GM19239 (cell line): ENCODE results near the gene CIPC.

Experiments used
- DNase-seq: peaks from one replicate; pipeline ENCODE4 v3.0.0; 2011; ENCODE audit warnings: low spot score; ENCODE audit not compliant: insufficient read length
- FAIRE-seq: peaks from 2 replicates; lab custom pipeline; 2011; peaks lifted over from hg19 to GRCh38; lab: Jason Lieb, UNC

CIPC gene

GRCh38 chr14:77099425-77100167, 1.5 kb downstream of the CIPC start:
- FAIRE-seq = no peak
- no peak for DNase-seq

DNA sequence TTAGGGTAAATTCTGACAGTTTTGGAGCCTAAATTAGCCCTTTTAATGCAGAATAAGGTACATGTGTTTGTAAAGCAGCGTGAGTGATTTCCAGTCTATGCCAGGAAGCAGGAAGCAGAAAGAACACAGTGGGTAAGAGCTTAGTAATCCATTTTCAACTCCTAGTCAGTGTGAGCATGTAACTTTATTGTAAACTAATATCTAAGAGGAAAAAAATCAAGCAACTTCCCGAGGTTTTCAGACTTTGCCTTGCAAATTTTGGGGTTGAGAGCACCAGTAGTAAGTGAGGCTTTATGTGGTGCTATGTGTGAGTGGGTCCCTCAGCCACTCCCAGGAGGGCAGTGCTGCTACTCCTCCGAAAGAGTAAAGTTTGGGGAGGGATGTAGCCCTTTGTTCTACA, 2.9 kb downstream of the CIPC start:
- DNase-seq = no peak
- FAIRE-seq = no peak

DNA sequence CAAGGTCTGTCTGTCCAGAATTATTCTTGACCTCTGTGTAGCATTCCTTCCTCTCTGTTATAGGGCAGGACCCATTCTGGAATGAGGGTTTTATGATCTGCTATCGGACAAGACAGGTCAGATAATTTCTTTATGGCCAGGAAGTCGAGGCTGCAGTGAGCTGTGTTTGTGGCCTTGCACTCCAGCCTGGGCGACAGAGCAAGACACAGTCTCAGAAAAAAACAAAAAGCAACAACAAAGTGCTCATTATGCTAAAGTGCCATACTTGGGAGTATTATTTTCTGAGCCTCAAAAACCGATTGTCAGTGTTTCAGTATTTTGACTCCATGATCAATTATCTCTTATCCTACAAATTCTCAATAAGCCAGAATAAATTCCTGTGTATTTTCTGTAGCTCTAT, 4.1 kb downstream of the CIPC start:
- FAIRE-seq = no peak
- no peak for DNase-seq

- DNase-seq (no peak), FAIRE-seq (no peak)
These were observed 5.4 kb downstream of the CIPC start for GRCh38 chr14:77103475-77103874.

DNA sequence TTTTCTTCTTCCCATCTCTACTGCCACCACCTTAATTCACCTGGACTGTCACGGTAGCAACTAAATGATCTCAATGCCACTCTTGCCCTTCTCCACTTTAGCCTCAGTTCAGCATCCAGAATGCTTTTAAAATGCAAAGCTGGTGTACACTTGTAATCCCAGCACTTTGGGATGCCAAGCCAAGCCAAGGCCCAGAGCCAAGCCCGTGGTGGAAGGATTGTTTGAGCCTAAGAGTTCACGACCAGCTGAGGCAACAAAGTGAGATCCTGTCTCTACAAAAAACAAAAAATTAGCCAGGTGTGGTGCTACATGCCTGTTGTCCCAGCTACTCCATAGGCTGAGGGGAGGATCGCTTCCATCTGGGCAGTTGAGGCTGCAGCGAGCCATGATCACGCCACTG, 5.9 kb downstream of the CIPC start:
- FAIRE-seq = no peak
- DNase-seq = no peak

DNA sequence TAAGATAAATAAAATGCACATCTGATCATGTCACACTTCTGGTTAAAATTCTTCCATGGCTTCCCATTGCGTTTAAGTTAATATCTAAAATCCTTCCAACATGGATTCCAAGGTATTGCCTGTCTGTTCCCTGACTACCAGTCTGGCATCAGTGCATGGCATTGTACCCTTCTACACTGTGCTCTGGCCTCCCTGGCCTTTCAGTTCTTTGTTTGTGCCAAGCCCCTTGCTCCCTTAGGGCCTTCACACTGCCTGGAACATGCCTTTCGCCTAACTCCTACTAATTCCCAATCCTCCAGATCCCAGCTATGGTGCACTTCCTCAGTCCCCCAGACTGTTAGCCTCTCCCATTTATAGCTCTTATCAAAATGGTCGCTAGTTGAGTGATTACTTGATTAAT, 6.3 kb downstream of the CIPC start:
- FAIRE-seq (no peak), DNase-seq (no peak)

DNA sequence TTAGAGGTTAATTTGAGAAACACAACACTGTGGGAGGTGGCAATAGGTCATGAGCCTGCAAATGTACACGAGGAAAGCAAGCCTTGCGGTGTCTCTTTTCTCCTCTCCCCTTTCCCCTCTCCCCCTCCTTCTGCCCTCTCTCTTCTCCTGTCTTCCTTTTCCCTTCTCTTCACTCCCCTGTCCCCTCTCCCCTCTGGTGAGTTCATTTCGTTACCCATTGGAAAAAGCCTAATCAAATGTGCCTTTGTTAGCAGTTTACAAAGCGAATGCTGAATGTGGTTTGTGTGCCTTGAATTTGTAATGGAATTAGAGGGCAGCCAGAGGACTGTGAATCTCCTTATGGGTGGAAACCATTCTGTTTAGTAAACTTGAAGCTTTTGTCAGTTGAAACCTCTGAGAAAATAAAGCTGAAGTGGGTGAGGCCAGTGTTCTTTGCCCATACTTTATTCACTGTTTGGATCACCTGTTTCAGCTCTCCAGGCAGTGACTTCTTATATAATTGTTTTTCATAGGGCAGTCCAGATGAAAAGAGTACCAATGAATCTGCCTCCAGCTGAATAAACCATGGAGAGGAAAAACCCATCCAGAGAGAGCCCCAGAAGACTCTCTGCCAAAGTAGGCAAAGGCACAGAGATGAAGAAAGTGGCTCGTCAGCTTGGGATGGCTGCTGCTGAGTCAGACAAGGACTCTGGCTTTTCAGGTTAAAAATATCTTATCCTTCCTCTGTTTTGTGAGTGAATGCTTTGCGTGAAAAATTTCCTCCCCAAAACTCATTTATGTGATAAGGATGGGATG, 7.3 kb downstream of the CIPC start:
- no peak for FAIRE-seq
- no peak for DNase-seq

DNA sequence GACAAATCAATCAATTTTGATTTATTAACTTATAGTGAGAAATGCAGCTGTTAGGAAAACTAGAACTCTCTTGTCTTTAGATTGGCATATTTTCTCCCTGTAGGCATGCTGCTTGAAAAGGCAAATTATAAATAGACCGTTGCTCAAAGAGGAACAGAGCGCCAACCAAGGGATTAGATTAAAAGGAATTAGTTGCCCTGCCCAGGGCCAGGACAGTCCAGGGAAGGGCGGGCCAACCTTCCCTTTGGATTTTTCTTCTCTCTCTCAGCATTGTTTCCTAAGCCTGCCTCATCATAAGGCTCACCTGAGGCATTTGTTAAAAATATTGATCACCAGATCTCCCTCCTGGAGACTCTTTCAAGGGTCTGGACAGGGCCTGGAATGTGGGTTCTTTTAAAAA, 8.6 kb downstream of the CIPC start:
- FAIRE-seq (no peak), DNase-seq (no peak)

GRCh38 chr14:77107228-77107627, 9.2 kb downstream of the CIPC start:
- no peak for FAIRE-seq
- no peak for DNase-seq

DNA sequence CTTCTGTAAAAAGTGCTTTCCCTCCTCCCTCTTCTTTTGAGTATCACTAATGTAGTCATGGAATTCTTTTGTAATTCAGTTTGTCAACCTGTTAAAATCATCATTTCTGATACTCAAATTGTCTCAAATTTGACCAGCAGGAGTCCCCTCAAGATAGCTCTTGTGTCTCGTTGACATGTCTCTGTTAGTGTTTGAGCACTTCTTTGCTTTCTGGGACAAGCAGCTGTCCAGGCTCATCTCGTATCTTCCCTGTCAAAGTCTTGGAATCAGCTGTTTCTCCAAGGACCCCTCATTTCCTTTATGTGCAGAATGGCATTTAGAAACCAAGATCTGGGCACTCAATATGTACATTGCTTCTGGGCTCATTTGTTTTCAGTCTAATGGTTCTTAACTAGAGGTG, 10.7 kb downstream of the CIPC start:
- DNase-seq (no peak), FAIRE-seq (no peak)

- DNase-seq (no peak), FAIRE-seq (no peak)
These were observed 11.6 kb downstream of the CIPC start for GRCh38 chr14:77109656-77110055.

DNA sequence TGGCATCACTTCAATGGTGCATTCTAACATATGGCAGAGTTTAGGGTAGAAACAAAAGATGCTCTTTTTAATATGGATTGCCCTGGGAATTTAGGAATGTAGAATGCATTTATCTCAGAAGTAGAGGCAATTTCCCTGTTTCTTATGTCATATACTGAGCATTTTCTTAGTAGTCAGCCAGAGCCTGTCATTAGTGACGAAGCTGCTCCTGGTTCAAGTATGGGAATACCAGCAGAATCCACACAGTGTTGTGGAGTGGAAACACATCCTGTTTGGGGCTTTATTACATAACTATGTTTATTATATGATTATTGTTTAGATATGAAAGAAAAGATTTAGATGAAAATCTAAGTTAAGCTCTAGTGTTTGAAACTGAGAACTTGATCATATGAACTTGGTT, 12.2 kb downstream of the CIPC start:
- DNase-seq (no peak), FAIRE-seq (no peak)

DNA sequence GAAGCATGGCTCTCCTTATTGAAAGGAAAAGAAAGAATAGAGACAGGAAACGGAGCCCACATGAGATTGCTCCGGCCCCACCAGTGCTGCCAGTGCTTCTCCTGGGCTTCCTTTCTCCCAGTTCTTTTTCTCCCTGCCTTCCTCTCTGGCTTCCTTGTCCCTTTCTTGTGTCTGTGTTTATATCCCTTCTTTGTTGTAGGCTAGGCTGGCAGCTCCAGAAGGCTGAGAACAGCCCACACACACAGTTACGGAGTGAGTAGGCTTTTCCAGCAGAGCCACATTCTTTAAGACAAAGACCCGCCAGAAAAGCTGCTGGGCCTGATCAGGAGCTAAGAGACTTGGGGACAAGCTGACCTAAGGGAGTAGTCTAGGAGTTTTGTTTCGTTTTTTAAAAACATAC, 13.0 kb downstream of the CIPC start:
- FAIRE-seq = no peak
- no peak for DNase-seq

DNA sequence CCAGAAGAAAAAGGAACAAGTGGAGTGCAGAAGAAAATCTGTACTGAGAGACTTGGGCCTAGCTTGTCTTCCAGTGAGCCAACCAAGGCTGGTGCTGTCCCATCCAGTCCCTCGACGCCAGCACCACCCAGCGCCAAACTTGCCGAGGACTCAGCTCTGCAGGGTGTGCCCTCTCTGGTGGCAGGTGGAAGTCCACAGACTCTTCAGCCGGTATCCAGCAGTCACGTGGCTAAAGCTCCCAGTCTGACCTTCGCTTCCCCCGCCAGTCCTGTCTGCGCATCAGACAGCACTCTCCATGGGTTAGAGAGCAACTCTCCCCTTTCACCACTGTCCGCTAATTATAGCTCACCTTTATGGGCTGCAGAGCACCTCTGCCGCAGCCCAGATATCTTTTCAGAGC, 15.6 kb downstream of the CIPC start:
- FAIRE-seq = no peak

DNA sequence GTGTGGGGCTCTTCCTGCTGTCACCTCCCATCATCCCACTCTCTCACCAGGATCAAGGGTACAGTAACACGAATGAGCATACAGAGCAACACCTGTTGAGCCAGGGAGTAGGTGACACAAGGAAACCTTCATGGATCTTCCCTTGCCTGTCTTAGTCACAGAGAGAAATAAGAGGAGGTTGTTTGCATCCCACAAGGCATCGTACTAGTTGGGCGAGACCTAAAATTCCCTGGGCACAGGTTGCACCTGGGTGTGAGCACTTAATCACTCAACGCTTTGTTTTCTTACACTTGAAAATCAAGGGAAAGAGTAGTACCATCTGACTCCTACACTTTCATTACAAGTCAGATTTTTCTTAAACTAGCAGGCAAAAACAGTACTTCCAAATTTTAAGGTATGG, 16.6 kb downstream of the CIPC start:
- DNase-seq (no peak), FAIRE-seq (no peak)

More for the DNA sequence above, 15.6 kb downstream of the CIPC start:
- no peak for DNase-seq

DNA sequence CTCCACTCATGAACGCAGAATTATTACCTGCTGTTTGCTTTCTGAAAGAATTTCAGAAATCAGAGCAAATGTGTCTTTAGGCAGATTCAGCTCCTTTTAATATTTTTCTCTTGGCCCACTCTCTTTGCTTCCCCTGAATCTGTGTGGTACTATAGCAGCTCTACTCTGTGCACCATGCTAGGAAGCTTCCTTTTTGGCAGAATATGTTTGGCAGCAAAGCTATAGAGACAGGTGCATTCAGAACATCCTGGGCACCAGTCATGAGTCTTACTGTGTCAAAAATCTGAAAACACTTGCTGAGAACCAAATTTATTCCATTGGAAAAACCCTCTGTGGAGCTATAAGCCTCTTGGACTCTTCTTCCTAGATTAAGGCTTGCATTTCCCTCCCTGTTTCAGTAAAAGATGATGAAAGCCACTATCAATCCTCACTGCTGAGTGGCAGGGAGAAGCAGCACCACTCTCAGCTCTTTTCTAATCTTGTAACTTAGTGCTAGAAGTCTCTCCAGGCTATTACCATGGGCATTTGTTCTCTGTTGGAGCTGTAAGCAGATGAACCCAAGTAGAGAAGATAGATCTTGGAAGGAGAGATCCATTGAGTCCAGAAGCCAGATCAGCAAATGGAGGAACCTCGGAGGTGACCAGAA, 18.2 kb downstream of the CIPC start:
- DNase-seq = no peak
- no peak for FAIRE-seq

DNA sequence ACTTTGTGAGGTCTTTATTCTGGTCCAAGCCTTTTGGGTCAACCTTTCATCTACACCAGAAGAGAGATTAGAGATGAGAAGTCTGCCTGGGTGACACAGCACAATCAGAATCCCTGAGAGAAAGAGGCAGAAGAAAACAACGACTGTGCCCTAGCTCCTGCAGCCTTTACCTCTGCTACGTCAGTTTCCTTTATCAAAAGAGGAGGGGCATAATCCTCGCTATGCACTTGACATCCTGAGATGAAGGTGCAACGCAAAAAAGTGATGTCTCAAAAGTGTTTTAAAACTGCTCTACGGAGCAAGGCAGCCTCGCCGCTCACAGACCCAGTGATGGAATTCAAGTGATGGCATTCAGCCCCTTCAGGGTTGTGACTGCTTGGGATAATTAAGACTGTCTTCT, 21.8 kb downstream of the CIPC start:
- DNase-seq = no peak
- peak; percentile 77 for FAIRE-seq

DNA sequence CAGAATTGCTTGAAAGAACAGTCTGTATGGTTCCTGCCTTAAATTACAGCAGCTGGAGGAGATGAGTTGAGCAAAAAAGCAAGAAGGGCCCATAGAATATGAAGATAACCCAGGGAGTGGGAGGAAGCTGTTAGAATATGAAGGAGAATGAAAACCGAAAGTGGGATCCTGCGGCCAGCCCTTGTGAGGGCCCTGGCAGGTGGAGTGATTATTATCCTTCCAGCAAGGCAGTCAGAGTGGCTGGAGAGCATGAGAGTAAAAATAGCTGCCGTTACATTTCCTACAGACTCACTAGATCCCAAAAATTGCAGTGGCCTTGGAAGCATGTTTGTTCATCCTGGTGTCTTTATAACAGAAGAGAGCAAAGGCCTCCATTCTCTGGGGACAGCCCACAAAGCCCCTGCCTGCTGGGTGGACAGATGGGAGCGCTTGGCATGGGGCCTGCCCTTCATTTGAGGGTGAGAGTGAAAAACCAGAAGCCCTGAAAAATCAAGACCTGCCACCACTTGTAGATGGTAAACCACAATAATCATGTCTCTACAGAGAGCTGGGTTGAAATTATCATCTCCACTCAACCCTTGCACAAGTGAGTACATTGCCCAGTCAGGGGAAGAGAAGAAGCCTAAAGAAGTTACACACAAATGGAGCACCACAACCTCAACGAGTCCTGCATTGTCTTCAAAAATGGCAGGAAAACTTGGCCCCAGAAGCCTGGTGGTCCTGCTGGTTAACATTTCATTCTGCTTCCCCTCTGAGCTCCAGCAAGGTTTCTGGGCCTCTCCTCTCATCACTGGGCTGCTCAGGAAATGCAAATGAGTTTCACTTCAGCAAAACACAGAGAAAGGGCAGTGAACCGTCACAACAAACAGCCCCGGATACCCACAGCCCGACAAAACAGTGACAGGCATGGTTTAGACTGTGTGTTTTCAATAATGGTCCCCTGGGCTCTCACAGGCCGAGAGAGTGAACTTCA, 23.0 kb downstream of the CIPC start:
- FAIRE-seq = peak; percentile 100
- DNase-seq = peak; percentile 76

DNA sequence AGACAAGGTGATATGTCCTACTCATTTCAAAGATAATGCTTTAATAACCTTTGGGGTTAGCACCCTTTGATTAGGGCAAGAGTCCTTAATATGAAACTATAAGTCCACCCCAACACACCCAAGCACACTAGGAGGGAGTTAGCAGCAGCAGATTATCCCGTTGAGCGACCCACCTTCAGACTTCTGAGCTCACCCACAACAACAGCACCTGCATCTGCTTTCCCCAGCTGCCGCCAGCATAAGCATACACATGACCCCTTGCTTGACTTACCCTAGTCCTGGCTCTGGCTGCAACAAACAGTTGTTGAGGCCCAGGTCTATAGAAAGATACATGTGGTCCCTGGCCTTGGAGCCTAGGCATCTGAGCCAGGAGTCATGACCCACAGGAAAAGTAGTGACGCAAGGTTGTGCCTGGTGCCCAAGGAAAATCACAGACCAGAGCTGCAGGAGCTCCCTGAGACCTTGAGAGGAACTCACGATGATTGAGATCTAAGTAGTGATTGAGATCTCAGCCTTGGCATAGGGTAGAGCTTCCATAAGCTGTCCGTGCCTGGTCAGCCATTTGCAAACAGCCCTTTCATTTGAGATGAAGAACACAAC, 24.6 kb downstream of the CIPC start:
- FAIRE-seq = peak; percentile 39
- DNase-seq = no peak
